Right lobe of liver (tissue), 6 donors: Measurements from ENCODE around the gene RPL32. TPM values are rescaled to one million over a fixed set of nuclear protein-coding genes. Genes with fewer than 3 reads are reported as not detected.

Source experiments
- ATAC-seq, 4 donors: fragments of 200-7000 bp; cut with Tn5 transposase; one replicate each; pipeline ENCODE4 v1.9.1; 2020; ENCODE audit warnings: mild to moderate bottlenecking in 4 of 4, moderate library complexity in 4 of 4
- DNase-seq, 3 donors: peaks; one replicate each; pipeline ENCODE4 v3.0.0-alpha.2; 2020
- H3K27ac ChIP-seq, 3 donors: fragments of 200-600 bp; one replicate each; pipeline ENCODE4 v1.8.0; 2022
- H3K27me3 ChIP-seq, 2 donors: fragments of 200-600 bp; one replicate each; pipeline ENCODE4 v1.8.0; 2022
- H3K36me3 ChIP-seq, 4 donors: fragments of 200-600 bp; sonication (generic) in 1 of 4; one replicate each; pipeline versions ENCODE4 v1.5.1 to v1.8.0; 2017 to 2022; ENCODE audit warnings: control low read depth in 1 of 4
- H3K4me1 ChIP-seq, 4 donors: fragments of 200-600 bp; sonication (generic) in 1 of 4; one replicate each; pipeline versions ENCODE4 v1.5.1 to v1.8.0; 2017 to 2022; ENCODE audit warnings: control low read depth in 1 of 4
- H3K4me3 ChIP-seq, 3 donors: fragments of 200-600 bp; one replicate each; pipeline ENCODE4 v1.8.0; 2022
- H3K9me3 ChIP-seq, 4 donors: fragments of 200-600 bp; sonication (generic) in 1 of 4; one replicate each; pipeline versions ENCODE4 v1.5.1 to v1.8.0; 2017 to 2022; ENCODE audit warnings: control low read depth in 1 of 4
- CTCF ChIP-seq, 4 donors: fragments of 200-600 bp in 3 of 4; fragments of 450-650 bp in 1 of 4; IDR thresholded peaks; one replicate each; pipeline versions ENCODE4 v1.5.1 to v1.8.0; 2016 to 2022; ENCODE audit warnings: antibody characterized with exemption in 4 of 4, mild to moderate bottlenecking in 2 of 4
- POLR2A ChIP-seq: fragments of 450-650 bp; IDR thresholded peaks from one replicate; pipeline ENCODE4 v1.6.1; 2017; ENCODE audit warnings: antibody characterized with exemption, mild to moderate bottlenecking
- WGBS: methylation state at CpG from one replicate; pipeline ENCODE4 v1.1.6; 2018; ENCODE audit warnings: low coverage, low lambda C conversion rate; ENCODE audit not compliant: insufficient coverage; ENCODE audit errors: missing lambda C conversion rate; 5-methylcytosine and 5-hydroxymethylcytosine counted together
- intact Hi-C, 2 donors: fragments of 100-400 bp; cut with DNase I; formaldehyde crosslinking; loops; one replicate each; pipeline versions ENCODE4 v1.11.2 to v1.14.1; 2022
- total RNA-seq, 6 experiments: library from RNA; depleted of rRNA in 2 of 6; stranded (reverse); fragments of >200 nt in 2 of 6; fragmentation: NEBNext Ultra II Directional in 3 of 6; extraction: Animal tissue kit (Norgen Biotek cat#: 25700) in 3 of 6; gene quantifications; one replicate each; pipeline versions ENCODE4 v1.1.0 to v1.2.4, GENCODE V29; 2016 to 2023
- donor health status: DM: no; HTN: yes; CAD: no.
- donor health status: DM: no; HTN: no; CAD: no.
- donor health status: DM: no; HTN: no; CAD: no.
- donor health status: DM: no; HTN: yes; CAD: no.
- donor health status: DM: no; HTN: yes; CAD: no.

Gene RPL32
- total RNA-seq, 6 experiments from 2014 or later, result 322 to 555 (median 472) TPM

DNA sequence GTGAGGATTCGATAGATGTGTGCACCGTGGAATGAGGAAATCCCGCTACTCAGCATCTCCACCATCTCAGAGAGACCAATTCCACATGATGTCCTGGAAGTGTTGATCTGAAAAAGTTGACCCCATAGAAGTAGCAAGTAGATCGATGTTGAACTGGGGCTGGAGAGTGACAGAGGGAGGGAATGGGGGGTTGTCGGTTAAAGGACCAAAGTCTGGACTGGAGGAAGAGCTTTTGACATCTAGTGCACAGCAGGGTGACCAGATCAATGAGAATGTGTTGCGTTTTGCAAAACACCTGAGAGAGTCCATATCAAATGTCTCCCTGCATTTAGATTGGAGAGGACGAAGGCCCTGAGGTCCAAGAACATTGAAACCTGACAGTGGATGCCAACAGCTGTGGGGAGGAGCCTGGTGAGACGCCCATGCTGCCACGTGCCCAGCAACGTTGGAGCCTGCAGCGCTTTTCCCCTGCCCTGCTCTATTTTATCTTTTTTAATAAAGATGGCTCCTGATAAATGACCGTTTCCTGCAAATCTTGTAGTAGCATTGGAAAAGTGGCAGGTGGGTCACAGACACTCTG, 30.1 kb upstream of the RPL32 start:
- intact Hi-C loops, result no loop called here
- no peaks in the 10 kb centered on the region for H3K36me3 ChIP-seq
- ATAC-seq, result peak in 2 of 4 donors; percentile 28 to 66

DNA sequence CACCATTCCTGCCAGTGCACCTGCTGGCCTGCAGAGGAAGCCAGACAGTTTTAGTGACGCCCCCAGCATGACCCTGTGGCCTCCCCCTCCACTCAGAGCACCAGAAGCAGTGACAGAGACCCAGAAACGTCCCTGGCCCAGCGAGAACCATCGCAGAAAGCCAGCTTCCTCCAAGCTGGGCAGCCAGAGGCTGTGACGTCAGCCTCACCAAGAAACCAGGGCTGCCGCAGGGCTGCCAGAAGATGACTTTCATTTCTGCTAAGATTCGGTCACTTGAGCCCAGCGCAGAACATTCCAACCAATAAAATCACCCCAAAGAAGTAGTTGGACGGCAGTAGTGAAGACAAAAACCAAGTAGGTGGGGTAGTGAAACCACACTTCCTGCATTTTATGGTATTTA, 29.6 kb upstream of the RPL32 start:
- peak in 1 of 4 donors; percentile 7 for ATAC-seq
- TF ChIP-seq CTCF (IDR thresholded peaks at IDR 0.05), result no peak
- no peak for TF ChIP-seq POLR2A
- Histone ChIP-seq H3K27ac (no peak overlapping the region), H3K4me3 (no peak overlapping the region), H3K36me3 (no peaks in the 10 kb centered on the region), H3K4me1 (peaks cover 0 to 14% (median 2%) of the 10 kb centered on the region in 4 donors), H3K9me3 (no peaks in the 10 kb centered on the region), H3K27me3 (no peaks in the 10 kb centered on the region)
- no peak for DNase-seq
- intact Hi-C loops, result no loop called here
- 53% methylated on average over 4 of the region's 9 CpGs for WGBS

More for the DNA sequence above, 30.1 kb upstream of the RPL32 start:
- Histone ChIP-seq H3K9me3 (no peaks in the 10 kb centered on the region), H3K27ac (no peak overlapping the region), H3K27me3 (no peaks in the 10 kb centered on the region), H3K4me1 (peaks cover 0 to 14% (median 2%) of the 10 kb centered on the region in 4 donors), H3K4me3 (no peak overlapping the region)
- 43% methylated on average over 12 of the region's 12 CpGs for WGBS
- peak in 1 of 3 donors; percentile 71 for DNase-seq
- TF ChIP-seq CTCF (IDR thresholded peaks at IDR 0.05), result no peak
- no peak for TF ChIP-seq POLR2A

- H3K4me1 ChIP-seq, result peaks cover 0 to 12% (median 2%) of the 10 kb centered on the region in 4 donors
- H3K27ac ChIP-seq, result no peak overlapping the region
- TF ChIP-seq CTCF (IDR thresholded peaks at IDR 0.05) (no peak), POLR2A (no peak)
- WGBS, result no CpG with 5 or more reads among the region's 28 CpGs
- ATAC-seq, result peak; percentile 6 to 52 (median 28)
- H3K36me3 ChIP-seq, result no peaks in the 10 kb centered on the region
- H3K9me3 ChIP-seq, result no peaks in the 10 kb centered on the region
- intact Hi-C loops, result loop anchor here in 1 of 2 donors (5.0 kb wide), 1 partner anchor 118 kb away; no protein-coding TSS in a partner anchor
- no peaks in the 10 kb centered on the region for H3K27me3 ChIP-seq
- no peak for DNase-seq
- H3K4me3 ChIP-seq, result no peak overlapping the region
Measured at GRCh38 chr3:12869035-12869621, 27.8 kb upstream of the RPL32 start.

DNA sequence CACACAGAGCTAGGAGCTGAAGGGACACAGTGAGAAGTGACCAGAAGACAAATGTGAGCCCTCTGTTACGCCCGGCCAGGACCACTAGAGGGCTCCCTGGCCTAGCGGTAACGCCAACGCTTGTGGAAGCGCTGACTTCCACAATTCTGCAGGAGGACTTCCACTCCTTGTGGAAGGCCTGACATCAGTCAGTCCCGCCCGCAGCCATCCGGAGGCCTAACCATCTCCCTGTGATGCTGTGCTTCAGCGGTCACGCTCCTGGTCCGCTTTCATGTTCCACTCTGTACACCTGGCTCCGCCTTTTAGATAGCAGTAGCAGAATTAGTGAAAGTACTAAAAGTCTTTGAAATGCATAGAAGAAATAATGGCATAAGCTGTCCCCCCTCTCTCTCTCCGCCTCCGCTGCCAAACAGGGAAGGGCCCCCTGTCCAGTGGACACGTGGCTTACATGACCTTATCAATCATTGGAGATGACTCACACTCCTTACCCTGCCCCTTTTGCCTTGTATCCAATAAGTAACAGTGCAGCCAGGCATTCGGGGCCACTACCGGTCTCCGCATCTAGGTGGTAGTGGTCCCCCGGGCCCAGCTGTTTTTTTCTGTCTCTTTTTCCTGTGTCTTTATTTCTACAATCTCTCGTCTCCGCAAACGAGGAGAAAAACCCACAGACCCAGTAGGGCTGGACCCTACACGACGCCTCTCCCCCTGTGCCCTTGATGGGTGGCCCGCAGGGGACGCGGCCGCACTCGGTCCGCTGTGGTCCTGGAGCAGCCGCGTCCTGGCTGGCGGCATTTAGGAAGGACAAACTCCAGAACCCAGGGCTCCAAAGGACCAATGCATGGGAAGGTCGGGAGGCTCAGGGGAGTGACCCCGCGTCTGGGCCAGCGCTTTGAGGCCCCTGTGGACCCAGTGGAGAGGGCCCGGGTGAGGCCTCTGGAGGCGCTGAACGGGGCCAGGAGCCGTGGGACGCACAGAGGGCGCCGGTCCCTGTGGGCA, 27.0 kb upstream of the RPL32 start:
- TF ChIP-seq CTCF (IDR thresholded peaks at IDR 0.05), result peak; percentile 76 to 97 (median 91)
- TF ChIP-seq POLR2A, result no peak
- intact Hi-C loops, result loop anchor here in 1 of 2 donors (5.0 kb wide), 1 partner anchor 119 kb away; no protein-coding TSS in a partner anchor
- Histone ChIP-seq H3K4me1 (peaks cover 0 to 12% (median 2%) of the 10 kb centered on the region in 4 donors), H3K36me3 (no peaks in the 10 kb centered on the region), H3K27ac (no peak overlapping the region), H3K9me3 (no peaks in the 10 kb centered on the region), H3K4me3 (no peak overlapping the region), H3K27me3 (no peaks in the 10 kb centered on the region)
- DNase-seq (peak; percentile 69 to 87 (median 86)), ATAC-seq (peak; percentile 96 to 100 (median 96))
- WGBS, result 48% methylated on average over 29 of the region's 45 CpGs
